Kasumi-1 (cell line): Measurements from ENCODE around the gene UBASH3A.

Experiments used
- DNase-seq, 2 experiments: peaks; one replicate each; lab custom pipeline; 2025; lab: John Stamatoyannopoulos, UW

UBASH3A gene

GRCh38 chr21:42430521-42430920, 26.8 kb downstream of the UBASH3A start:
- DNase-seq, result no peak

GRCh38 chr21:42431196-42431595, 27.5 kb downstream of the UBASH3A start:
- DNase-seq, result no peak

GRCh38 chr21:42432695-42433094, 29.0 kb downstream of the UBASH3A start:
- DNase-seq, result no peak

GRCh38 chr21:42433946-42434551, 30.3 kb downstream of the UBASH3A start:
- no peak for DNase-seq

- DNase-seq, result no peak
Measured at GRCh38 chr21:42434884-42435283, 31.2 kb downstream of the UBASH3A start.

- DNase-seq, result no peak
Measured at GRCh38 chr21:42435401-42435800, 31.7 kb downstream of the UBASH3A start.

- DNase-seq, result no peak
Measured at GRCh38 chr21:42435833-42436232, 32.1 kb downstream of the UBASH3A start.

- no peak for DNase-seq
Measured at GRCh38 chr21:42436914-42437313, 33.2 kb downstream of the UBASH3A start.

GRCh38 chr21:42437786-42438185, 34.1 kb downstream of the UBASH3A start:
- DNase-seq, result peak in 1 of 2 experiments; percentile 11

GRCh38 chr21:42438316-42439205, 34.9 kb downstream of the UBASH3A start:
- no peak for DNase-seq

GRCh38 chr21:42439284-42440186, 35.8 kb downstream of the UBASH3A start:
- DNase-seq, result no peak

- no peak for DNase-seq
Measured at GRCh38 chr21:42440187-42440792, 36.6 kb downstream of the UBASH3A start.

GRCh38 chr21:42441963-42442362, 38.3 kb downstream of the UBASH3A start:
- no peak for DNase-seq

GRCh38 chr21:42443181-42443785, 39.6 kb downstream of the UBASH3A start:
- DNase-seq, result no peak

- DNase-seq, result no peak
Measured at GRCh38 chr21:42443876-42444744, 40.4 kb downstream of the UBASH3A start.

- DNase-seq, result no peak
Measured at GRCh38 chr21:42444745-42445059, 41.0 kb downstream of the UBASH3A start.

GRCh38 chr21:42445311-42445710, 41.6 kb downstream of the UBASH3A start:
- no peak for DNase-seq

- no peak for DNase-seq
Measured at GRCh38 chr21:42446531-42446930, 42.8 kb downstream of the UBASH3A start.

- DNase-seq, result no peak
Measured at GRCh38 chr21:42447182-42447581, 43.5 kb downstream of the UBASH3A start.

- DNase-seq, result no peak
Measured at GRCh38 chr21:42447732-42448131, 44.0 kb downstream of the UBASH3A start.

- DNase-seq, result no peak
Measured at GRCh38 chr21:42448686-42449085, 45.0 kb downstream of the UBASH3A start.
